Panc1 (cell line): ENCODE data around the gene ERLEC1. TPM values are rescaled to one million over a fixed set of nuclear protein-coding genes. Genes with fewer than 3 reads are reported as not detected.

Experiments used
- ATAC-seq: fragments of 200-7000 bp; cut with Tn5 transposase; 2 replicates; pipeline ENCODE4 v1.9.1; 2020; ENCODE audit warnings: mild to moderate bottlenecking, moderate library complexity
- BruUV-seq: library from RNA; stranded (reverse); fragments of 400-500 nt; replicated peaks from 2 replicates; lab custom pipeline; 2021; lab: Mats Ljungman, UMichigan
- CTCF ChIA-PET: fragments of 300-600 bp; sonication (Branson Sonifier 250); formaldehyde crosslinking; loops from one replicate; lab custom pipeline; 2022; ENCODE audit warnings: antibody characterized with exemption; lab: Charles Lee
- POLR2A ChIA-PET: fragments of 300-600 bp; sonication (Branson Sonifier 250); formaldehyde crosslinking; loops from one replicate; lab custom pipeline; 2022; ENCODE audit warnings: antibody characterized with exemption; lab: Charles Lee
- DNase-seq: peaks from one replicate; pipeline ENCODE4 v3.0.0-alpha.2; 2010; ENCODE audit warnings: low read depth, low spot score
- H3K27ac ChIP-seq: 2 replicates; pipeline ENCODE4 v1.5.1; 2011; ENCODE audit warnings: mild to moderate bottlenecking, low read length, inconsistent platforms
- H3K27me3 ChIP-seq: fragments of 200-500 bp; sonication (Bioruptor generic); 2 replicates; pipeline ENCODE4 v1.6.0; 2014; ENCODE audit warnings: low read length, inconsistent platforms; ENCODE audit not compliant: control insufficient read depth, insufficient read depth
- H3K36me3 ChIP-seq: fragments of 200-500 bp; sonication (Bioruptor generic); 2 replicates; pipeline ENCODE4 v1.5.1; 2014; ENCODE audit warnings: inconsistent platforms, mild to moderate bottlenecking, low read length, moderate library complexity; ENCODE audit not compliant: control insufficient read depth, insufficient read depth
- H3K4me1 ChIP-seq: 2 replicates; pipeline ENCODE4 v1.5.1; 2011; ENCODE audit warnings: inconsistent platforms, mild to moderate bottlenecking, low read length, moderate library complexity; ENCODE audit not compliant: control insufficient read depth, insufficient read depth
- H3K4me3 ChIP-seq, 2 experiments: 2 replicates each; pipeline ENCODE4 v1.5.1; 2011 to 2012; ENCODE audit warnings: low read depth in 2 of 2, low read length in 2 of 2, mild to moderate bottlenecking in 2 of 2, inconsistent platforms in 1 of 2, moderate library complexity in 1 of 2
- H3K9me3 ChIP-seq: fragments of 200-500 bp; sonication (Bioruptor generic); 2 replicates; pipeline ENCODE4 v1.5.1; 2014; ENCODE audit warnings: low read depth, mild to moderate bottlenecking, inconsistent platforms, low read length, moderate library complexity; ENCODE audit not compliant: control insufficient read depth, insufficient read depth
- POLR2AphosphoS5 ChIP-seq: IDR thresholded peaks from 2 replicates; pipeline ENCODE4 v1.6.1; 2012; ENCODE audit warnings: mild to moderate bottlenecking, low read depth, low read length, moderate library complexity
- SIN3A ChIP-seq: IDR thresholded peaks from 2 replicates; pipeline ENCODE4 v1.6.1; 2012; ENCODE audit warnings: low read depth, mild to moderate bottlenecking, low read length, moderate library complexity, borderline replicate concordance; ENCODE audit not compliant: insufficient read depth
- TCF7L2 ChIP-seq: IDR thresholded peaks from 2 replicates; pipeline ENCODE4 v1.6.1; 2011; ENCODE audit warnings: mild to moderate bottlenecking, low read depth, low read length, inconsistent platforms
- in situ Hi-C: cut with HindIII; loops from 2 replicates; pipeline ENCODE4 v1.10.0; 2016; ENCODE audit warnings: low sequenced_read_pairs, low pct_unique_long_range_greater_than_20kb
- intact Hi-C: fragments of 100-400 bp; cut with micrococcal nuclease; formaldehyde crosslinking; loops from one replicate; pipeline ENCODE4 v1.10.0; 2022; ENCODE audit not compliant: unreplicated experiment
- total RNA-seq: library from RNA; stranded (reverse); gene quantifications from one replicate; pipeline ENCODE4 v1.2.1, GENCODE V29; 2021; ENCODE audit not compliant: unreplicated experiment
- TF ChIP-seq, protein P1 (sequence below): fragments of 450-650 bp; IDR thresholded peaks from 2 replicates; pipeline ENCODE4 v1.5.1; 2017; ENCODE audit warnings: mild to moderate bottlenecking
- TF ChIP-seq, protein P2 (sequence below), 2 experiments: IDR thresholded peaks; 2 replicates each; pipeline ENCODE4 v1.6.1; 2011 to 2012; ENCODE audit warnings: low read depth in 2 of 2, control low read depth in 1 of 2, low read length in 1 of 2, mild to moderate bottlenecking in 1 of 2, moderate library complexity in 1 of 2; ENCODE audit not compliant: insufficient read depth in 1 of 2

The ERLEC1 gene
- total RNA-seq, 1 experiment from 2014 or later = 43.9 TPM

DNA sequence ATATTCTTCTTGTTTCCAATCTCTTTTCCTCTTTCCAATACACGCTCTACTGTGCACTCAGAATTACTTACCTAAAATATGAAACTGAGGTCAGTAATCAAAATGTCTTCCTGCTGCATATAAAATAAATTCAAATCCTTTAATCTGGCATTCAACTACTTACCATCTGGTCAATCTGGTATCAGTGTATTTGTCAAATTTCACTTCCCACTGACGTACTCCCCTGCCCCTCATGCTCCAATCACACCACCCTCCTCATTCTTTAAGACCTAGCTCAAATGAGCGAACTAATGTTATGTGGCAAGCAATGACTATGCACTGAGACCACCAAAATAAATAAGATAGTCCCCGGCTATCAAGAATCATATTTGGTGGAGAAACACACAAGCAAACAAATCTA lies 6.8 kb upstream of the ERLEC1 start:
- ChIA-PET CTCF (no interaction called here), POLR2A (no interaction called here)
- TF ChIP-seq SIN3A (no peak), TCF7L2 (no peak), POLR2AphosphoS5 (no peak)
- TF ChIP-seq, protein P1, sequence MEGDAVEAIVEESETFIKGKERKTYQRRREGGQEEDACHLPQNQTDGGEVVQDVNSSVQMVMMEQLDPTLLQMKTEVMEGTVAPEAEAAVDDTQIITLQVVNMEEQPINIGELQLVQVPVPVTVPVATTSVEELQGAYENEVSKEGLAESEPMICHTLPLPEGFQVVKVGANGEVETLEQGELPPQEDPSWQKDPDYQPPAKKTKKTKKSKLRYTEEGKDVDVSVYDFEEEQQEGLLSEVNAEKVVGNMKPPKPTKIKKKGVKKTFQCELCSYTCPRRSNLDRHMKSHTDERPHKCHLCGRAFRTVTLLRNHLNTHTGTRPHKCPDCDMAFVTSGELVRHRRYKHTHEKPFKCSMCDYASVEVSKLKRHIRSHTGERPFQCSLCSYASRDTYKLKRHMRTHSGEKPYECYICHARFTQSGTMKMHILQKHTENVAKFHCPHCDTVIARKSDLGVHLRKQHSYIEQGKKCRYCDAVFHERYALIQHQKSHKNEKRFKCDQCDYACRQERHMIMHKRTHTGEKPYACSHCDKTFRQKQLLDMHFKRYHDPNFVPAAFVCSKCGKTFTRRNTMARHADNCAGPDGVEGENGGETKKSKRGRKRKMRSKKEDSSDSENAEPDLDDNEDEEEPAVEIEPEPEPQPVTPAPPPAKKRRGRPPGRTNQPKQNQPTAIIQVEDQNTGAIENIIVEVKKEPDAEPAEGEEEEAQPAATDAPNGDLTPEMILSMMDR = no peak
- TF ChIP-seq, protein P2, sequence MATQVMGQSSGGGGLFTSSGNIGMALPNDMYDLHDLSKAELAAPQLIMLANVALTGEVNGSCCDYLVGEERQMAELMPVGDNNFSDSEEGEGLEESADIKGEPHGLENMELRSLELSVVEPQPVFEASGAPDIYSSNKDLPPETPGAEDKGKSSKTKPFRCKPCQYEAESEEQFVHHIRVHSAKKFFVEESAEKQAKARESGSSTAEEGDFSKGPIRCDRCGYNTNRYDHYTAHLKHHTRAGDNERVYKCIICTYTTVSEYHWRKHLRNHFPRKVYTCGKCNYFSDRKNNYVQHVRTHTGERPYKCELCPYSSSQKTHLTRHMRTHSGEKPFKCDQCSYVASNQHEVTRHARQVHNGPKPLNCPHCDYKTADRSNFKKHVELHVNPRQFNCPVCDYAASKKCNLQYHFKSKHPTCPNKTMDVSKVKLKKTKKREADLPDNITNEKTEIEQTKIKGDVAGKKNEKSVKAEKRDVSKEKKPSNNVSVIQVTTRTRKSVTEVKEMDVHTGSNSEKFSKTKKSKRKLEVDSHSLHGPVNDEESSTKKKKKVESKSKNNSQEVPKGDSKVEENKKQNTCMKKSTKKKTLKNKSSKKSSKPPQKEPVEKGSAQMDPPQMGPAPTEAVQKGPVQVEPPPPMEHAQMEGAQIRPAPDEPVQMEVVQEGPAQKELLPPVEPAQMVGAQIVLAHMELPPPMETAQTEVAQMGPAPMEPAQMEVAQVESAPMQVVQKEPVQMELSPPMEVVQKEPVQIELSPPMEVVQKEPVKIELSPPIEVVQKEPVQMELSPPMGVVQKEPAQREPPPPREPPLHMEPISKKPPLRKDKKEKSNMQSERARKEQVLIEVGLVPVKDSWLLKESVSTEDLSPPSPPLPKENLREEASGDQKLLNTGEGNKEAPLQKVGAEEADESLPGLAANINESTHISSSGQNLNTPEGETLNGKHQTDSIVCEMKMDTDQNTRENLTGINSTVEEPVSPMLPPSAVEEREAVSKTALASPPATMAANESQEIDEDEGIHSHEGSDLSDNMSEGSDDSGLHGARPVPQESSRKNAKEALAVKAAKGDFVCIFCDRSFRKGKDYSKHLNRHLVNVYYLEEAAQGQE (IDR thresholded peaks at IDR 0.05; ENCODE audit: insufficient read depth in 1 of 2, low read depth in 2 of 2, low read length in 1 of 2) = no peak
- no peaks in the 10 kb centered on the region for H3K9me3 ChIP-seq
- no peak overlapping the region for H3K27ac ChIP-seq
- 0 out of 2 replicates have a peak, but pooled peaks cover under 1% of the 10 kb centered on the region for H3K36me3 ChIP-seq
- intact Hi-C loops = no loop called here
- peaks cover 8% of the 10 kb centered on the region for H3K4me1 ChIP-seq
- DNase-seq (no peak), ATAC-seq (no peak)
- in situ Hi-C loops = no loop called here
- H3K4me3 ChIP-seq = no peak overlapping the region
- BruUV-seq = no TSS peak
- H3K27me3 ChIP-seq = no peaks in the 10 kb centered on the region

DNA sequence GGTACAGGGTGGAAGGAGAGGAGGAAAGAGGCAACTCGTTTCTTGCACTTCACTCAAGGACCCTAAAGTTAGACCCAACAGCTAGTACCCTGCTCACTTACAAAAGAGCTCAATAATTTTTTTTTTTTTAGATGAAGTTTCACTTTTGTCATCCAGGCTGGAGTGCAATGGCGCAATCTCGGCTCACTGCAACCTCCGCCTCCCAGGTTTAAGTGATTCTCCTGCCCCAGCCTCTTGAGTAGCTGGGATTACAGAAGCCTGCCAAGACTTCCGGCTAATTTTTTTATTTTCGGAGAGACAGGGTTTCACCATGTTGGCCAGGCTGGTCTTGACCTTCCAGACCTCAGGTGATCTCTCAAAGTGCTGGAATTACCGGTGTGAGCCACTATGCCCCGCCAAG lies 4.2 kb upstream of the ERLEC1 start:
- Histone ChIP-seq H3K27me3 (no peaks in the 10 kb centered on the region), H3K9me3 (no peaks in the 10 kb centered on the region), H3K36me3 (peaks cover 4% of the 10 kb centered on the region; the same call in 1 of the 2 replicates), H3K4me1 (peaks cover 17% of the 10 kb centered on the region), H3K4me3 (no peak overlapping the region), H3K27ac (no peak overlapping the region)
- DNase-seq (no peak), ATAC-seq (no peak)
- in situ Hi-C loops = no loop called here
- ChIA-PET CTCF (no interaction called here), POLR2A (no interaction called here)
- intact Hi-C loops = no loop called here
- no peak for TF ChIP-seq TCF7L2
- TF ChIP-seq, protein P1 = no peak
- TF ChIP-seq, protein P2 (IDR thresholded peaks at IDR 0.05; ENCODE audit: insufficient read depth in 1 of 2, low read depth in 2 of 2, low read length in 1 of 2) = no peak
- TF ChIP-seq SIN3A = no peak
- TF ChIP-seq POLR2AphosphoS5 = no peak
- BruUV-seq = no TSS peak
